H1 (cell line): ENCODE data around the gene SERPINE2. TPM values are rescaled to one million over a fixed set of nuclear protein-coding genes. Genes with fewer than 3 reads are reported as not detected.

Source experiments
- CTCF ChIA-PET: fragments of 300-600 bp; sonication (Branson Sonifier 250); formaldehyde crosslinking; loops from one replicate; lab custom pipeline; 2021; ENCODE audit not compliant: partially characterized antibody; lab: Charles Lee
- POLR2A ChIA-PET: fragments of 300-600 bp; sonication (Branson Sonifier 250); formaldehyde crosslinking; loops from one replicate; lab custom pipeline; 2021; ENCODE audit warnings: inconsistent platforms; ENCODE audit not compliant: partially characterized antibody; lab: Charles Lee
- DNase-seq, 2 experiments: peaks; one replicate each; pipeline versions ENCODE4 v3.0.0 to v3.0.0-alpha.2; 2010 to 2022; ENCODE audit warnings: low spot score in 2 of 2, low read depth in 1 of 2, mixed read lengths in 1 of 2
- FAIRE-seq: peaks from 2 replicates; lab custom pipeline; 2011; peaks lifted over from hg19 to GRCh38; lab: Jason Lieb, UNC
- H2AFZ ChIP-seq: 2 replicates; pipeline ENCODE4 v1.8.1; 2012; ENCODE audit warnings: low read length, inconsistent platforms
- H2AK5ac ChIP-seq: 2 replicates; pipeline ENCODE4 v1.6.1; 2013; ENCODE audit warnings: low read depth, low read length
- H2BK120ac ChIP-seq: replicated peaks from 2 replicates; pipeline ENCODE3; 2013; ENCODE audit warnings: low read depth, low read length, inconsistent platforms
- H2BK12ac ChIP-seq: 2 replicates; pipeline ENCODE4 v1.6.1; 2013; ENCODE audit warnings: low read depth, low read length
- H2BK15ac ChIP-seq: 2 replicates; pipeline ENCODE4 v1.6.1; 2013; ENCODE audit warnings: low read length
- H2BK20ac ChIP-seq: 2 replicates; pipeline ENCODE4 v1.6.1; 2013; ENCODE audit warnings: low read length
- H2BK5ac ChIP-seq: 2 replicates; pipeline ENCODE4 v1.6.1; 2013; ENCODE audit warnings: low read depth, low read length
- H3K14ac ChIP-seq: 2 replicates; pipeline ENCODE4 v1.6.1; 2013; ENCODE audit warnings: inconsistent platforms; ENCODE audit not compliant: insufficient read length
- H3K18ac ChIP-seq: 2 replicates; pipeline ENCODE4 v1.6.1; 2013; ENCODE audit warnings: low read length; ENCODE audit errors: extremely low read depth
- H3K23ac ChIP-seq: 2 replicates; pipeline ENCODE4 v1.6.1; 2013; ENCODE audit warnings: inconsistent platforms; ENCODE audit not compliant: insufficient read length
- H3K23me2 ChIP-seq: 2 replicates; pipeline ENCODE4 v1.6.1; 2013; ENCODE audit warnings: low read depth, low read length
- H3K27ac ChIP-seq: 2 replicates; pipeline ENCODE4 v1.6.1; 2011; ENCODE audit warnings: low read depth, low read length, inconsistent platforms
- H3K27me3 ChIP-seq, 4 experiments: replicated peaks in 1 of 4; 1 replicate in 1 of 4; 2 replicates in 3 of 4; pipeline versions ENCODE4 v1.6.1 to v1.8.1; 2011 to 2013; ENCODE audit warnings: low read length in 3 of 4, mild to moderate bottlenecking in 3 of 4, inconsistent platforms in 2 of 4, mixed read lengths in 2 of 4, moderate library complexity in 1 of 4; ENCODE audit not compliant: control insufficient read depth in 3 of 4, insufficient read depth in 3 of 4; ENCODE audit errors: extremely low read depth in 1 of 4
- H3K36me3 ChIP-seq, 4 experiments: 2 replicates each; pipeline versions ENCODE4 v1.6.1 to v1.8.1; 2011 to 2013; ENCODE audit warnings: mild to moderate bottlenecking in 4 of 4, low read length in 3 of 4, moderate library complexity in 2 of 4, control low read depth in 1 of 4, inconsistent platforms in 1 of 4; ENCODE audit not compliant: insufficient read depth in 4 of 4, control insufficient read depth in 2 of 4
- H3K4ac ChIP-seq: replicated peaks from 2 replicates; pipeline ENCODE3; 2013; ENCODE audit warnings: low read length, low read depth, mixed read lengths, inconsistent platforms; ENCODE audit not compliant: insufficient read length
- H3K4me1 ChIP-seq, 4 experiments: replicated peaks in 1 of 4; 1 replicate in 1 of 4; 2 replicates in 3 of 4; pipeline versions ENCODE4 v1.6.1 to v1.8.1; 2011 to 2013; ENCODE audit warnings: low read length in 3 of 4, inconsistent platforms in 2 of 4, mixed read lengths in 1 of 4; ENCODE audit not compliant: insufficient read depth in 4 of 4, control insufficient read depth in 3 of 4
- H3K4me2 ChIP-seq, 2 experiments: 2 replicates each; pipeline versions ENCODE4 v1.6.1 to v1.8.1; 2011 to 2013; ENCODE audit warnings: low read depth in 2 of 2, low read length in 2 of 2, control low read depth in 1 of 2, inconsistent platforms in 1 of 2, mild to moderate bottlenecking in 1 of 2; ENCODE audit not compliant: insufficient read depth in 1 of 2
- H3K4me3 ChIP-seq, 4 experiments: fragments of 200-600, 300-600 bp in 1 of 4; sonication (generic), shearing (Covaris generic), sonication (Bioruptor Twin) in 1 of 4; 2 replicates each; pipeline versions ENCODE4 v1.5.1 to v1.8.1; 2011 to 2016; ENCODE audit warnings: low read length in 4 of 4, low read depth in 3 of 4, control low read depth in 2 of 4, inconsistent platforms in 2 of 4, mild to moderate bottlenecking in 2 of 4, mixed read lengths in 1 of 4, moderate library complexity in 1 of 4; ENCODE audit not compliant: insufficient read depth in 2 of 4; ENCODE audit errors: extremely low read depth in 1 of 4
- H3K56ac ChIP-seq: replicated peaks from 2 replicates; pipeline ENCODE3; 2013; ENCODE audit warnings: low read depth, mild to moderate bottlenecking, mixed read lengths, low read length, inconsistent platforms; ENCODE audit not compliant: insufficient read length
- H3K79me1 ChIP-seq: 2 replicates; pipeline ENCODE4 v1.6.1; 2013; ENCODE audit warnings: low read depth, low read length, control low read depth
- H3K79me2 ChIP-seq, 2 experiments: 2 replicates each; pipeline versions ENCODE4 v1.6.1 to v1.8.1; 2012 to 2013; ENCODE audit warnings: low read length in 2 of 2, mild to moderate bottlenecking in 2 of 2, inconsistent platforms in 1 of 2; ENCODE audit not compliant: insufficient read depth in 2 of 2, control insufficient read depth in 1 of 2
- H3K9ac ChIP-seq, 4 experiments: replicated peaks in 1 of 4; 1 replicate in 1 of 4; 2 replicates in 3 of 4; pipeline versions ENCODE4 v1.6.1 to v1.8.1; 2011 to 2013; ENCODE audit warnings: low read depth in 3 of 4, low read length in 3 of 4, control low read depth in 2 of 4, mild to moderate bottlenecking in 2 of 4, moderate library complexity in 2 of 4, inconsistent platforms in 1 of 4; ENCODE audit errors: extremely low read depth in 1 of 4
- H3K9me3 ChIP-seq, 2 experiments: 2 replicates each; pipeline versions ENCODE4 v1.6.1 to v1.8.1; 2012 to 2013; ENCODE audit warnings: mild to moderate bottlenecking in 2 of 2, moderate library complexity in 2 of 2, control low read depth in 1 of 2, inconsistent platforms in 1 of 2, low read depth in 1 of 2, low read length in 1 of 2, mixed read lengths in 1 of 2; ENCODE audit not compliant: insufficient read depth in 2 of 2
- H4K20me1 ChIP-seq, 2 experiments: replicated peaks in 1 of 2; 2 replicates each; pipeline versions ENCODE3 to v1.8.1; 2011 to 2013; ENCODE audit warnings: inconsistent platforms in 2 of 2, low read length in 2 of 2, mild to moderate bottlenecking in 1 of 2; ENCODE audit not compliant: insufficient read depth in 2 of 2, control insufficient read depth in 1 of 2
- H4K5ac ChIP-seq: 2 replicates; pipeline ENCODE4 v1.6.1; 2013; ENCODE audit warnings: low read length, low read depth, mixed read lengths, inconsistent platforms; ENCODE audit not compliant: insufficient read length
- H4K8ac ChIP-seq: 2 replicates; pipeline ENCODE4 v1.8.0; 2013; ENCODE audit warnings: mild to moderate bottlenecking, moderate library complexity, low read length, inconsistent platforms; ENCODE audit not compliant: insufficient read depth; ENCODE audit errors: extremely low read depth
- H4K91ac ChIP-seq: replicated peaks from 2 replicates; pipeline ENCODE3; 2013; ENCODE audit warnings: low read length, mixed read lengths, inconsistent platforms; ENCODE audit not compliant: insufficient read length
- BCL11A ChIP-seq, 2 experiments: IDR thresholded peaks; one replicate each; pipeline ENCODE4 v1.6.1; 2011; ENCODE audit warnings: low read depth in 2 of 2, low read length in 2 of 2, mild to moderate bottlenecking in 2 of 2
- NRF1 ChIP-seq: IDR thresholded peaks from 2 replicates; pipeline ENCODE4 v1.6.1; 2011; ENCODE audit warnings: mild to moderate bottlenecking, low read depth, low read length, improper control_type of control experiment
- POLR2AphosphoS5 ChIP-seq: IDR thresholded peaks from 2 replicates; pipeline ENCODE4 v1.6.1; 2011; ENCODE audit warnings: low read depth, low read length
- RNF2 ChIP-seq: fragments of 200-900, 300-1000 bp; sonication (generic); IDR thresholded peaks from 2 replicates; pipeline ENCODE4 v1.7.1; 2016; ENCODE audit warnings: borderline replicate concordance, low read depth, mild to moderate bottlenecking, antibody characterized with exemption, low read length; ENCODE audit not compliant: poor library complexity, severe bottlenecking; ENCODE audit errors: missing control alignments
- SAP30 ChIP-seq: fragments of 300-600 bp; sonication (generic); IDR thresholded peaks from 2 replicates; pipeline ENCODE4 v1.7.1; 2012; ENCODE audit warnings: low read length, moderate library complexity, mild to moderate bottlenecking, inconsistent platforms; ENCODE audit not compliant: insufficient read depth, insufficient replicate concordance
- WGBS, 2 experiments: shearing (Covaris generic) in 1 of 2; methylation state at CpG; one replicate each; pipeline versions ENCODE4 v1.1.6 to v1.1.7; 2013 to 2015; ENCODE audit warnings: low lambda C conversion rate in 2 of 2, mixed read lengths in 2 of 2, inconsistent platforms in 1 of 2, low coverage in 1 of 2, missing lambda C conversion rate in 1 of 2; ENCODE audit not compliant: insufficient replicate concordance in 2 of 2, insufficient coverage in 1 of 2, insufficient read length in 1 of 2; ENCODE audit errors: extremely low coverage in 1 of 2, missing lambda C conversion rate in 1 of 2; 5-methylcytosine and 5-hydroxymethylcytosine counted together
- polyA plus RNA-seq, 7 experiments: library from polyadenylated mRNA; depleted of rRNA in 3 of 7; stranded (reverse) in 5 of 7; unstranded in 2 of 7; fragments of >200 nt in 5 of 7; fragments of 200-250 nt in 2 of 7; gene quantifications; 1 replicate in 5 of 7; 2 replicates in 1 of 7; 4 replicates in 1 of 7; pipeline versions ENCODE4 v1.2.1 to v1.2.3, GENCODE V29; 2011 to 2013; ENCODE audit warnings: missing spikeins in 2 of 7, mixed read lengths in 2 of 7
- total RNA-seq: library from RNA; stranded (reverse); fragmentation: NEBNext Ultra II Directional; extraction: Animal tissue kit (Norgen Biotek cat#: 25700); gene quantifications from 2 replicates; pipeline ENCODE4 v1.2.1, GENCODE V29; 2021

SERPINE2 gene
- total and polyA plus RNA-seq, 2 of the 8 experiments (the other 6 are each of a cell fraction or from before 2014, with no cell fraction given): 26.2 to 76.0 TPM

- Histone ChIP-seq H3K14ac (no peak overlapping the region), H4K8ac (no peak overlapping the region), H3K79me1 (no peaks in the 10 kb centered on the region), H3K18ac (no peak overlapping the region), H2BK120ac (no peak overlapping the region), H3K36me3 (peaks cover 0 to 3% (median 0%) of the 10 kb centered on the region in 4 experiments; a peak in 1 of 8 replicates), H2BK12ac (no peak overlapping the region; the same call in 1 of the 2 replicates), H3K9ac (no peak overlapping the region), H3K9me3 (no peaks in the 10 kb centered on the region), H3K4me2 (no peak overlapping the region), H3K27me3 (no peaks in the 10 kb centered on the region), H3K4me1 (peaks cover 0 to 4% (median 0%) of the 10 kb centered on the region in 4 experiments; a peak in 1 of 7 replicates), H3K23ac (no peak overlapping the region), H4K20me1 (peaks cover 0 to 2% of the 10 kb centered on the region in 2 experiments), H3K79me2 (no peaks in the 10 kb centered on the region), H4K5ac (no peak overlapping the region), H3K27ac (no peak overlapping the region), H2BK5ac (no peak overlapping the region), H3K4ac (no peak overlapping the region), H4K91ac (no peak overlapping the region), H2BK15ac (no peak overlapping the region), H3K56ac (no peak overlapping the region), H3K23me2 (no peaks in the 10 kb centered on the region), H2AK5ac (no peak overlapping the region), H2AFZ (no peak overlapping the region), H2BK20ac (no peak overlapping the region), H3K4me3 (no peak overlapping the region)
- POLR2A ChIA-PET: no interaction called here
- no peak for FAIRE-seq
- CTCF ChIA-PET: interaction anchor here (0.6 to 16.7 kb wide), 42 partner anchors 8 to 377 kb away, joined by 3 to 436 read pairs (median 6); partner anchors contain the start of gene SERPINE2
- WGBS, 2 experiments: 86% methylated on average over 4 of the region's 4 CpGs; no CpG with 5 or more reads in 1 of the 2 experiments
- no peak for DNase-seq
- TF ChIP-seq RNF2 (no peak), NRF1 (no peak), SAP30 (no peak), POLR2AphosphoS5 (no peak), BCL11A (IDR thresholded peaks at IDR 0.05; ENCODE audit: low read depth in 2 of 2, low read length in 2 of 2) (no peak)
These were observed 44.4 kb downstream of the SERPINE2 start for GRCh38 chr2:223994562-223995162.
